ENCODE data around the gene TMEM181.

DNA sequence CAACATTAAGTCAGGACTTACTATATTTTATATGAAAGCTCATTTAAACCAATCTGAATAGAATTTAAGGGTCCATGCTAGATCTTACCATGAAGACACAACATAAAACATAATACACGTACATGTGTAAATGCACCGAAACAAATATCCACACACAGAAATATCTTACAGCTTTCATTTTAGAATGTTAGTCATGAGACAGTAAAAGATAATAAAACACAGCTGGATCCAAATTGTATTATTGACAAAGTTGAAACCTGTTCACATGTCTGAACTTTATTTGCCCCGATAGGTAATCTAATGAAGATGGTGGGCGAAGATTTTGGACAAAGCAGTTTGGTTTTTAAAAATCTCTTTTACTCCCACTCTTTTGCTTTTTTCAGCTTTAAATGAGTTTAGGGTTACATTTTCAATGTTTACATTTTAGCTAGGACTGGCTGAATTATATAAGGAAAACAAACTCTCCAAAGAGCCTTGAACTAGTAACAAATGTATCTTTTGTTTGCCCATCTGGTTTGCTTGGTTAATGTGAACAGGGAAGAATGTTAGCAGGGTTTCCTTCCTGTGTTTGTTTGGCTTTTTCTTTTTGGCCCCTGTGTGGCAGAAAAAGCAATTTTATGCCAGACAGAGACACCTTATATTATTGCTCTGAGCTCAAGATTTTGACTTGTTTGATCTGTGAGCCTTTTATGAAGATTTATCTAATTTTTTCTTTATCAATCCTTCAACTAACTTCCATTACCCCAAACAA is 5.1 kb upstream of the TMEM181 start:
- TF ChIP-seq POLR2A (IDR thresholded peaks at IDR 0.05; ENCODE audit: low read depth, low read length) (no peak), POLR2AphosphoS5 (IDR thresholded peaks at IDR 0.05; ENCODE audit: low read depth, low read length) (no peak)

All from GM12892 (cell line).